Activated CD8-positive, alpha-beta memory T cell treated with anti-CD3 and anti-CD28 coated beads for 36 hours (primary cell): ENCODE data around the gene SWT1. TPM values are rescaled to one million over a fixed set of nuclear protein-coding genes. Genes with fewer than 3 reads are reported as not detected.
"Not testable (repeated sequence)": the region's sequence is repeated elsewhere in the genome, so short reads cannot be mapped to it uniquely, and the experiment has no call there.

Experiments
- CTCF ChIA-PET: fragments of 350-600 bp; sonication (Branson Sonifier 250); formaldehyde crosslinking; loops from one replicate; lab custom pipeline; 2021; ENCODE audit warnings: antibody characterized with exemption; lab: Charles Lee
- POLR2A ChIA-PET: fragments of 350-600 bp; sonication (Branson Sonifier 250); formaldehyde crosslinking; loops from one replicate; lab custom pipeline; 2021; ENCODE audit warnings: antibody characterized with exemption; lab: Charles Lee
- total RNA-seq, 2 experiments: library from RNA; stranded (reverse); gene quantifications; one replicate each; pipeline ENCODE4 v1.2.3, GENCODE V29; 2021

Gene SWT1
- total RNA-seq, 2 experiments from 2014 or later = 1.9 to 2.3 TPM

- POLR2A ChIA-PET = no interaction called here
- CTCF ChIA-PET = no interaction called here
Measured at GRCh38 chr1:185311589-185312225, 154.7 kb downstream of the SWT1 start.

- ChIA-PET CTCF (no interaction called here), POLR2A (no interaction called here)
Measured at GRCh38 chr1:185312361-185313138, 155.6 kb downstream of the SWT1 start.

- ChIA-PET CTCF (interaction anchor here (1.1 kb wide), 1 partner anchor 366 kb away, joined by 4 read pairs; no protein-coding TSS in a partner anchor), POLR2A (no interaction called here)
Measured at GRCh38 chr1:185314411-185314810, 157.4 kb downstream of the SWT1 start.

- POLR2A ChIA-PET = interaction anchor here (1.0 to 3.7 kb wide), 4 partner anchors 10 to 355 kb away, joined by 3 to 16 read pairs (median 4); no protein-coding TSS in a partner anchor
- CTCF ChIA-PET = interaction anchor here (1.0 to 1.3 kb wide), 2 partner anchors 321 to 337 kb away, joined by 3 read pairs; no protein-coding TSS in a partner anchor
Measured at GRCh38 chr1:185315445-185316071, 158.6 kb downstream of the SWT1 start.

- CTCF ChIA-PET = interaction anchor here (1.0 to 2.0 kb wide), 4 partner anchors 244 to 336 kb away, joined by 3 to 10 read pairs (median 4); no protein-coding TSS in a partner anchor
- POLR2A ChIA-PET = interaction anchor here (0.5 to 3.7 kb wide), 12 partner anchors 11 to 1289 kb away, joined by 3 to 16 read pairs (median 4); no protein-coding TSS in a partner anchor
Measured at GRCh38 chr1:185316163-185317033, 159.4 kb downstream of the SWT1 start.

GRCh38 chr1:185317034-185317885, 160.3 kb downstream of the SWT1 start, which contains the start of gene IVNS1ABP:
Gene IVNS1ABP (minus strand): TSS chr1:185317243. CDS start chr1:185309493, 7,750 bp downstream.
- ChIA-PET POLR2A (interaction anchor here (0.5 to 3.7 kb wide), 12 partner anchors 22 to 1289 kb away, joined by 3 to 16 read pairs (median 4); no protein-coding TSS in a partner anchor), CTCF (interaction anchor here (0.9 to 2.0 kb wide), 6 partner anchors 109 to 319 kb away, joined by 3 to 10 read pairs (median 4); no protein-coding TSS in a partner anchor)

GRCh38 chr1:185317886-185318310, 160.9 kb downstream of the SWT1 start:
- CTCF ChIA-PET = interaction anchor here (0.9 to 2.0 kb wide), 5 partner anchors 109 to 250 kb away, joined by 3 to 10 read pairs (median 4); no protein-coding TSS in a partner anchor
- POLR2A ChIA-PET = interaction anchor here (1.4 to 3.7 kb wide), 4 partner anchors 121 to 363 kb away, joined by 3 to 16 read pairs (median 10); no protein-coding TSS in a partner anchor

GRCh38 chr1:185318431-185319138, 161.6 kb downstream of the SWT1 start:
- POLR2A ChIA-PET = interaction anchor here (1.4 to 3.7 kb wide), 2 partner anchors 121 to 241 kb away, joined by 8 to 16 read pairs; no protein-coding TSS in a partner anchor
- CTCF ChIA-PET = interaction anchor here (0.9 to 2.0 kb wide), 4 partner anchors 108 to 242 kb away, joined by 3 to 10 read pairs (median 4); no protein-coding TSS in a partner anchor

- CTCF ChIA-PET = no interaction called here
- POLR2A ChIA-PET = no interaction called here
Measured at GRCh38 chr1:185319139-185319475, 162.1 kb downstream of the SWT1 start.

- CTCF ChIA-PET, POLR2A ChIA-PET: not testable (repeated sequence)
Measured at GRCh38 chr1:185321104-185321503, 164.1 kb downstream of the SWT1 start.

GRCh38 chr1:185321653-185322221, 164.8 kb downstream of the SWT1 start:
- POLR2A ChIA-PET, CTCF ChIA-PET: not testable (repeated sequence)

GRCh38 chr1:185322636-185323035, 165.7 kb downstream of the SWT1 start:
- ChIA-PET POLR2A (no interaction called here), CTCF (no interaction called here)

- ChIA-PET POLR2A (interaction anchor here (0.7 kb wide), 1 partner anchor 31 kb away, joined by 4 read pairs; no protein-coding TSS in a partner anchor), CTCF (interaction anchor here (1.1 kb wide), 1 partner anchor 353 kb away, joined by 4 read pairs; no protein-coding TSS in a partner anchor)
Measured at GRCh38 chr1:185324118-185324517, 167.2 kb downstream of the SWT1 start.

- ChIA-PET CTCF (interaction anchor here (0.7 kb wide), 1 partner anchor 113 kb away, joined by 3 read pairs; no protein-coding TSS in a partner anchor), POLR2A (no interaction called here)
Measured at GRCh38 chr1:185325413-185325812, 168.4 kb downstream of the SWT1 start.

- CTCF ChIA-PET = no interaction called here
- POLR2A ChIA-PET = no interaction called here
Measured at GRCh38 chr1:185328255-185328654, 171.3 kb downstream of the SWT1 start.

GRCh38 chr1:185334182-185334581, 177.2 kb downstream of the SWT1 start:
- POLR2A ChIA-PET = no interaction called here
- CTCF ChIA-PET = no interaction called here
